NB4 (cell line): ENCODE data around the gene S100A6.

ENCODE experiments used
- DNase-seq: peaks from one replicate; pipeline ENCODE4 v3.0.0; 2010; ENCODE audit warnings: low read depth
- H3K4me3 ChIP-seq: one replicate; pipeline ENCODE4 v1.5.1; 2011; ENCODE audit warnings: mild to moderate bottlenecking, low read depth, low read length, moderate library complexity
- MAX ChIP-seq: IDR thresholded peaks from 2 replicates; pipeline ENCODE4 v1.6.1; 2011; ENCODE audit warnings: low read depth, low read length
- MYC ChIP-seq: IDR thresholded peaks from 2 replicates; pipeline ENCODE4 v1.6.1; 2011; ENCODE audit warnings: low read depth, low read length
- POLR2A ChIP-seq: IDR thresholded peaks from 2 replicates; pipeline ENCODE4 v1.6.1; 2011; ENCODE audit warnings: mild to moderate bottlenecking; ENCODE audit not compliant: insufficient read length; ENCODE audit errors: extremely low read depth
- TF ChIP-seq, protein P1 (sequence below): IDR thresholded peaks from one replicate; pipeline ENCODE4 v1.5.1; 2012; ENCODE audit warnings: low read depth, low read length

The S100A6 gene

GRCh38 chr1:153534226-153534924, 1.4 kb downstream of the S100A6 start:
- DNase-seq, result no peak
- H3K4me3 ChIP-seq, result no peak overlapping the region
- TF ChIP-seq, protein P1, sequence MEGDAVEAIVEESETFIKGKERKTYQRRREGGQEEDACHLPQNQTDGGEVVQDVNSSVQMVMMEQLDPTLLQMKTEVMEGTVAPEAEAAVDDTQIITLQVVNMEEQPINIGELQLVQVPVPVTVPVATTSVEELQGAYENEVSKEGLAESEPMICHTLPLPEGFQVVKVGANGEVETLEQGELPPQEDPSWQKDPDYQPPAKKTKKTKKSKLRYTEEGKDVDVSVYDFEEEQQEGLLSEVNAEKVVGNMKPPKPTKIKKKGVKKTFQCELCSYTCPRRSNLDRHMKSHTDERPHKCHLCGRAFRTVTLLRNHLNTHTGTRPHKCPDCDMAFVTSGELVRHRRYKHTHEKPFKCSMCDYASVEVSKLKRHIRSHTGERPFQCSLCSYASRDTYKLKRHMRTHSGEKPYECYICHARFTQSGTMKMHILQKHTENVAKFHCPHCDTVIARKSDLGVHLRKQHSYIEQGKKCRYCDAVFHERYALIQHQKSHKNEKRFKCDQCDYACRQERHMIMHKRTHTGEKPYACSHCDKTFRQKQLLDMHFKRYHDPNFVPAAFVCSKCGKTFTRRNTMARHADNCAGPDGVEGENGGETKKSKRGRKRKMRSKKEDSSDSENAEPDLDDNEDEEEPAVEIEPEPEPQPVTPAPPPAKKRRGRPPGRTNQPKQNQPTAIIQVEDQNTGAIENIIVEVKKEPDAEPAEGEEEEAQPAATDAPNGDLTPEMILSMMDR, result no peak
- TF ChIP-seq MAX, result no peak

- H3K4me3 ChIP-seq, result no peak overlapping the region
- no peak for DNase-seq
Observed at GRCh38 chr1:153533689-153534201, 2.0 kb downstream of the S100A6 start.

GRCh38 chr1:153532769-153533599, 2.8 kb downstream of the S100A6 start:
- no peak overlapping the region for H3K4me3 ChIP-seq
- TF ChIP-seq, protein P1, result peak; percentile 66
- TF ChIP-seq MYC, result no peak
- peak; percentile 22; the same call in 1 of the 2 replicates for TF ChIP-seq MAX
- DNase-seq, result peak; percentile 78

More at GRCh38 chr1:153533689-153534201, 2.0 kb downstream of the S100A6 start:
- TF ChIP-seq MYC, result no peak
- TF ChIP-seq, protein P1, result no peak
- TF ChIP-seq POLR2A, result no peak

GRCh38 chr1:153532181-153532580, 3.6 kb downstream of the S100A6 start:
- no peak overlapping the region for H3K4me3 ChIP-seq
- DNase-seq, result peak; percentile 85
- TF ChIP-seq, protein P1, result no peak
- TF ChIP-seq MYC, result 0 out of 2 replicates have a peak, but pooled peaks have one; percentile 13

DNA sequence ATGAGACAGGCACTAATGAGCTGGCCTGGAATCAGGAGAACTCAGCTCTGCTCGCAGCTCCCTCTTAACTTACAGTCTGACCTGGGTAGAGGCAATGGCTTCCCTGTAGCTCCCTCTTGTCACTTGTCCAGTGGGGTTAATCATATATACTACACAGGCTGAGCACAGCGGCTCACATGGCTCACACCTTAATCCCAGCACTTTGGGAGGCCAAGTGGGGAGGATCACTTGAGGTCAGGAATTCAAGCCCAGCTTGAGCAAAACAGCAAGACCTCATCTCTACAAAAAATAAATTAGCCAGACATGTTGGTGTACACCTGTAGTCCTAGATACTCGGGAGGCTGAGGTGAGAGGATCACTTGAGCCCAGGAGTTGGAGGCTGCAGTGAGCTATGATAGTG, 4.2 kb downstream of the S100A6 start:
- no peak for DNase-seq
- H3K4me3 ChIP-seq, result no peak overlapping the region
- TF ChIP-seq MAX (no peak), MYC (no peak), POLR2A (no peak)
- TF ChIP-seq, protein P1, result no peak

DNA sequence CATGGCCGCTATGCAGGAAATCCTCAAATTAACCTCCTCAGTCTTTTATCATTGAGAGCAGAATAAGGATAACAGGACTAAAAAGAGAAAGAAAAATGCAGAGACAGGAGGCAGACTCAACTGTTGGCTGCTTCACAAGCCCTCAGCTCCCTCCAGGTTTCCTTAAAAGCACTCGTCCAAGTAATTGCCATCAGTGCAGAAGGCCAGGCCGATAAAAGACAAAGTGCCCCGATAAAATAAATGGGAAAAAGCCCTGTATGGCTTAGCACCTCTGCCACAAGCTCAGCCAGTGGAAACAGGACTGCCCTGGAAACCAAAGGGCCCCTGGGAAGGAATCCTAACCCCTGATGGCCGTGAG, 8.1 kb downstream of the S100A6 start:
- no peak overlapping the region for H3K4me3 ChIP-seq
- DNase-seq, result no peak

More for the DNA sequence above, 8.1 kb downstream of the S100A6 start:
- TF ChIP-seq, protein P1, result no peak
- no peak for TF ChIP-seq MAX
- TF ChIP-seq MYC, result no peak
- no peak for TF ChIP-seq POLR2A
